ENCODE data around the gene SREBF1. TPM values are rescaled to one million over a fixed set of nuclear protein-coding genes. Genes with fewer than 3 reads are reported as not detected.

Gene SREBF1
- total and polyA plus RNA-seq, 10 of the 15 experiments (the other 5 are each of a cell fraction or from before 2014, with no cell fraction given), result 1.4 to 84.6 (median 20.4) TPM

- Histone ChIP-seq H3K9ac (ENCODE audit: control insufficient read depth, insufficient read depth, low read length) (no peak overlapping the region), H3K27me3 (replicated peaks in 1 of 2; ENCODE audit: control insufficient read depth in 2 of 2, insufficient read depth in 2 of 2, low read length in 1 of 2) (no peaks in the 10 kb centered on the region), H3K4me3 (no peak overlapping the region), H3K27ac (ENCODE audit: control insufficient read depth, insufficient read depth) (no peak overlapping the region), H3K4me1 (ENCODE audit: control insufficient read depth, insufficient read depth, low read length) (peaks cover 8% of the 10 kb centered on the region), H3K79me2 (ENCODE audit: control insufficient read depth, insufficient read depth, low read length) (no peaks in the 10 kb centered on the region), H3K36me3 (ENCODE audit: control insufficient read depth in 2 of 2, insufficient read depth in 2 of 2, low read length in 1 of 2) (peaks cover 10 to 12% of the 10 kb centered on the region in 2 experiments; a peak in 3 of 4 replicates), H2AFZ (ENCODE audit: control insufficient read depth, low read depth, low read length) (no peak overlapping the region), H4K20me1 (ENCODE audit: control insufficient read depth, insufficient read depth) (peaks cover 5% of the 10 kb centered on the region; the same call in 1 of the 2 replicates), H3K9me3 (replicated peaks; ENCODE audit: control insufficient read depth, insufficient read depth, low read length) (no peaks in the 10 kb centered on the region), H3K4me2 (ENCODE audit: control insufficient read depth, insufficient read depth) (peak overlapping the region; percentile 26)
- intact Hi-C loops (cut with micrococcal nuclease; ENCODE audit: unreplicated experiment), result loop anchor here (2.0 kb wide), 1 partner anchor 110 kb away; no protein-coding TSS in a partner anchor
- CTCF ChIA-PET, result interaction anchor here (0.5 to 1.4 kb wide), 6 partner anchors 9 to 199 kb away, joined by 3 to 5 read pairs (median 4); no protein-coding TSS in a partner anchor
- FAIRE-seq (peak; percentile 89), ATAC-seq (peak; percentile 85), DNase-seq (ENCODE audit: low read depth, low spot score) (no peak)
- in situ Hi-C loops (cut with MboI), result loop anchor here (5.0 kb wide), 1 partner anchor 223 kb away; no protein-coding TSS in a partner anchor
- SMC1A ChIA-PET (ENCODE audit: uncharacterized antibody, unreplicated experiment), result interaction anchor here (1.0 to 2.1 kb wide), 7 partner anchors 22 to 225 kb away, joined by 3 to 10 read pairs (median 5); no protein-coding TSS in a partner anchor
- POLR2A ChIA-PET, result no interaction called here
- BruUV-seq (replicated peaks), result no TSS peak
- RAD21 ChIA-PET (ENCODE audit: unreplicated experiment), result interaction anchor here (0.7 to 1.6 kb wide), 6 partner anchors 27 to 225 kb away, joined by 3 to 6 read pairs (median 4); no protein-coding TSS in a partner anchor
- WGBS (ENCODE audit: insufficient coverage, insufficient replicate concordance, low lambda C conversion rate, missing lambda C conversion rate), result 27% methylated on average over 12 of the region's 15 CpGs
- TF ChIP-seq RUNX3 (IDR thresholded peaks at IDR 0.05; ENCODE audit: low read length), result peak; percentile 95
- TF ChIP-seq CREM (IDR thresholded peaks at IDR 0.05; ENCODE audit: low read depth), result peak; percentile 41; the same call in 1 of the 2 replicates
- no peak for TF ChIP-seq SREBF2 (IDR thresholded peaks at IDR 0.05; ENCODE audit: low read length)
- no peak for TF ChIP-seq ZNF217 (IDR thresholded peaks at IDR 0.05)
- TF ChIP-seq FOXM1 (IDR thresholded peaks at IDR 0.05; ENCODE audit: low read depth, low read length), result 0 out of 2 replicates have a peak, but pooled peaks have one; percentile 24
- TF ChIP-seq PML (IDR thresholded peaks at IDR 0.05; ENCODE audit: low read length), result no peak
- peak; percentile 67; the same call in 1 of the 2 replicates for TF ChIP-seq IRF4 (IDR thresholded peaks at IDR 0.05; ENCODE audit: low read depth, low read length)
- TF ChIP-seq RAD21 (IDR thresholded peaks at IDR 0.05; ENCODE audit: insufficient read depth, low read depth, low read length), result peak; percentile 28; the same call in 1 of the 2 replicates
- TF ChIP-seq EGR1 (IDR thresholded peaks at IDR 0.05; ENCODE audit: borderline replicate concordance in 1 of 2, low read depth in 2 of 2, low read length in 2 of 2), result 0 out of 3 replicates have a peak, but pooled peaks of 1 of the 2 experiments have one; percentile 3
- 0 out of 2 replicates have a peak, but pooled peaks have one; percentile 6 for TF ChIP-seq GATAD2B (conservative IDR thresholded peaks at IDR 0.05; ENCODE audit: low read depth)
- TF ChIP-seq MTA3 (IDR thresholded peaks at IDR 0.05; ENCODE audit: borderline replicate concordance, low read length), result no peak
- TF ChIP-seq POU2F2 (IDR thresholded peaks at IDR 0.05; ENCODE audit: borderline replicate concordance, low read depth, low read length), result peak; percentile 90; the same call in 2 of the 3 replicates
- TF ChIP-seq SRF (IDR thresholded peaks at IDR 0.05; ENCODE audit: low read depth in 2 of 2, low read length in 2 of 2), result no peak
- peak; percentile 52; the same call in 1 of the 2 replicates for TF ChIP-seq PAX5 (IDR thresholded peaks at IDR 0.05; ENCODE audit: borderline replicate concordance, low read depth, low read length)
- TF ChIP-seq ZNF622 (IDR thresholded peaks at IDR 0.05), result no peak
- no peak for TF ChIP-seq NBN (IDR thresholded peaks at IDR 0.05)
- TF ChIP-seq E2F4 (IDR thresholded peaks at IDR 0.05; ENCODE audit: low read depth, low read length), result no peak
- TF ChIP-seq CBFB (IDR thresholded peaks at IDR 0.05; ENCODE audit: low read depth), result peak; percentile 85
- no peak for TF ChIP-seq RFX5 (IDR thresholded peaks at IDR 0.05; ENCODE audit: low read depth, low read length)
- TF ChIP-seq SMARCA5 (IDR thresholded peaks at IDR 0.05), result 0 out of 2 replicates have a peak, but pooled peaks have one; percentile 64
- TF ChIP-seq EED (IDR thresholded peaks at IDR 0.05; ENCODE audit: low read depth), result peak; percentile 56
- no peak for TF ChIP-seq ZSCAN29 (IDR thresholded peaks at IDR 0.05)
- TF ChIP-seq DPF2 (IDR thresholded peaks at IDR 0.05), result no peak
- TF ChIP-seq TBL1XR1 (IDR thresholded peaks at IDR 0.05; ENCODE audit: low read depth, low read length), result peak; percentile 69; the same call in 1 of the 2 replicates
- no peak for TF ChIP-seq TCF7 (IDR thresholded peaks at IDR 0.05; ENCODE audit: borderline replicate concordance)
- TF ChIP-seq PAX8 (IDR thresholded peaks at IDR 0.05), result no peak
- no peak for TF ChIP-seq NFYA (IDR thresholded peaks at IDR 0.05; ENCODE audit: borderline replicate concordance, low read depth, low read length)
- peak; percentile 88; the same call in 1 of the 2 replicates for TF ChIP-seq TCF3 (IDR thresholded peaks at IDR 0.05; ENCODE audit: borderline replicate concordance, insufficient read depth, low read depth, low read length)
These were observed 27.9 kb downstream of the SREBF1 start for GRCh38 chr17:17808706-17809432.

Measured in GM12878 (cell line).